ENCODE results near the gene EPHA8.

Gene EPHA8

GRCh38 chr1:22595108-22595507 lies 31.8 kb downstream of the EPHA8 start:
- DNase-seq = no peak

- DNase-seq = no peak
These were observed 34.1 kb downstream of the EPHA8 start for GRCh38 chr1:22597301-22597965.

GRCh38 chr1:22597996-22598395 lies 34.7 kb downstream of the EPHA8 start:
- no peak for DNase-seq

GRCh38 chr1:22598736-22599135 lies 35.4 kb downstream of the EPHA8 start:
- no peak for DNase-seq

- DNase-seq = no peak
These were observed 37.0 kb downstream of the EPHA8 start for GRCh38 chr1:22600071-22600816.

GRCh38 chr1:22600817-22601605 lies 37.7 kb downstream of the EPHA8 start:
- no peak for DNase-seq

- no peak for DNase-seq
These were observed 38.3 kb downstream of the EPHA8 start for GRCh38 chr1:22601610-22602009.

- no peak for DNase-seq
These were observed 38.9 kb downstream of the EPHA8 start for GRCh38 chr1:22602060-22602740.

- no peak for DNase-seq
These were observed 42.9 kb downstream of the EPHA8 start for GRCh38 chr1:22606161-22606560.

- no peak for DNase-seq
These were observed 43.9 kb downstream of the EPHA8 start for GRCh38 chr1:22607154-22607553.

- no peak for DNase-seq
These were observed 45.1 kb downstream of the EPHA8 start for GRCh38 chr1:22608361-22608760.

- no peak for DNase-seq
These were observed 46.0 kb downstream of the EPHA8 start for GRCh38 chr1:22609291-22609690.

- DNase-seq = no peak
These were observed 48.2 kb downstream of the EPHA8 start for GRCh38 chr1:22611530-22611947.

- DNase-seq = no peak
These were observed 49.6 kb downstream of the EPHA8 start for GRCh38 chr1:22612671-22613571.

GRCh38 chr1:22613572-22613918 lies 50.3 kb downstream of the EPHA8 start:
- DNase-seq = no peak

- no peak for DNase-seq
These were observed 50.7 kb downstream of the EPHA8 start for GRCh38 chr1:22613951-22614350.

- no peak for DNase-seq
These were observed 52.6 kb downstream of the EPHA8 start for GRCh38 chr1:22615886-22616285.

GRCh38 chr1:22616571-22616970 lies 53.3 kb downstream of the EPHA8 start:
- no peak for DNase-seq

- no peak for DNase-seq
These were observed 54.8 kb downstream of the EPHA8 start for GRCh38 chr1:22618056-22618455.

- no peak for DNase-seq
These were observed 56.0 kb downstream of the EPHA8 start for GRCh38 chr1:22619252-22619651.

- no peak for DNase-seq
These were observed 56.5 kb downstream of the EPHA8 start for GRCh38 chr1:22619798-22620197.

GRCh38 chr1:22621761-22622160 lies 58.5 kb downstream of the EPHA8 start:
- no peak for DNase-seq
